Measurements from ENCODE around the gene PHTF2. TPM values are rescaled to one million over a fixed set of nuclear protein-coding genes. Genes with fewer than 3 reads are reported as not detected.

Gene PHTF2
- total RNA-seq, 1 experiment from 2014 or later = 20.3 TPM

DNA sequence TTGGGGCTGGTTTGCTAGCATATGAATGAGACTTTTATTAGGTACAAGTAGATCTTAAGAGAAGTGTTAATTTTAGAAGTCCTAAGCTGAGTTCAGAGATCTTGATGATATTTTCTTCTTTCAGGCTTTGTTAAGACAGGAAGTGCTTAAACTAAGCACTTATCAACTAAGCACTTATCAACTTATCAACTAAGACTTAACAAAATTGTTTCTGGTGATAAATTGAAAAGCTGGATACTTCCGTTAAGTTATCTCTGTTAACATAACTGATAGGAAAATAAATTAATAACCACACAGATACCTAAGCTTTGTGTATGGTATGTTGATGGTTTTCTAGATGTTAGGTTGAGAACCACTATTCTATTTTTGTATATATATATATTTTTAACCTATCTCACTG lies 113.7 kb downstream of the PHTF2 start:
- Mint-ChIP-seq H3K27me3 (ENCODE audit: unreplicated experiment) (no peaks in the 10 kb centered on the region), H3K4me1 (ENCODE audit: low read depth, unreplicated experiment) (peaks cover under 1% of the 10 kb centered on the region), H3K36me3 (ENCODE audit: insufficient read depth, unreplicated experiment) (no peaks in the 10 kb centered on the region), H3K4me3 (ENCODE audit: low read depth, unreplicated experiment) (no peak overlapping the region), H3K9me3 (ENCODE audit: low read depth, unreplicated experiment) (no peaks in the 10 kb centered on the region), H3K27ac (ENCODE audit: unreplicated experiment) (no peak overlapping the region)
- no TSS peak for BruUV-seq (replicated peaks)
- TF ChIP-seq, protein P1, sequence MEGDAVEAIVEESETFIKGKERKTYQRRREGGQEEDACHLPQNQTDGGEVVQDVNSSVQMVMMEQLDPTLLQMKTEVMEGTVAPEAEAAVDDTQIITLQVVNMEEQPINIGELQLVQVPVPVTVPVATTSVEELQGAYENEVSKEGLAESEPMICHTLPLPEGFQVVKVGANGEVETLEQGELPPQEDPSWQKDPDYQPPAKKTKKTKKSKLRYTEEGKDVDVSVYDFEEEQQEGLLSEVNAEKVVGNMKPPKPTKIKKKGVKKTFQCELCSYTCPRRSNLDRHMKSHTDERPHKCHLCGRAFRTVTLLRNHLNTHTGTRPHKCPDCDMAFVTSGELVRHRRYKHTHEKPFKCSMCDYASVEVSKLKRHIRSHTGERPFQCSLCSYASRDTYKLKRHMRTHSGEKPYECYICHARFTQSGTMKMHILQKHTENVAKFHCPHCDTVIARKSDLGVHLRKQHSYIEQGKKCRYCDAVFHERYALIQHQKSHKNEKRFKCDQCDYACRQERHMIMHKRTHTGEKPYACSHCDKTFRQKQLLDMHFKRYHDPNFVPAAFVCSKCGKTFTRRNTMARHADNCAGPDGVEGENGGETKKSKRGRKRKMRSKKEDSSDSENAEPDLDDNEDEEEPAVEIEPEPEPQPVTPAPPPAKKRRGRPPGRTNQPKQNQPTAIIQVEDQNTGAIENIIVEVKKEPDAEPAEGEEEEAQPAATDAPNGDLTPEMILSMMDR (IDR thresholded peaks at IDR 0.05; ENCODE audit: unreplicated experiment) = no peak
- DNase-seq = no peak
- CTCF ChIA-PET = no interaction called here
- intact Hi-C loops (cut with micrococcal nuclease; ENCODE audit: unreplicated experiment) = no loop called here

DNA sequence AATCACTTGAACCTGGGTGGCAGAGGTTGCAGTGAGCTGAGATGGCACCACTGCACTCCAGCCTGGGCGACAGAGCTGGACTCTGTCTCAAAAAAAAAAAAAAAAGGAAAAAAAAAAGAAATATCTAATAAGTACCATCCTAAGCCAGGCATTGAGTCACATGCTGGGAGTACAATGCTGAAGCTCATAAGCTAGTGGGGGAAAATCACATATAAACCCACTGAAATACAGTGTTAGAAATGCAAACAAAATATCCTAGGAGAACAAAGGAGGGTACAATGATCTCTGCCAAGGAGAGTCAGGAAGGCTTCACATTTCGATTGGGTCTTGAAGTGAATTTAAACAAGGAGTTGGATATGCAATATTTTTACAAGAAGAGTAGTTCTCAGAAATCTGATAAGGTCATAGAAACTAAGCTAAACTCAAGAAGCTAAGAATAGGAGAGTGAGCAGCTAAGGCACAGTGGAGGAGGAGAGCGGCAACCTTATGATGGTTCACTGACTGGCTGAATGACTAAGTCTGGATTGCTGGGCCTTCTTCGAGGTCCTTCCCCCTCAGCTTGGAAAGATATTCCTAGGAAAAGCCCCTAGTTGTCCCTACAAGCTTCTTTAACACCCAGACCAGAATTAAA lies 115.5 kb downstream of the PHTF2 start:
- Mint-ChIP-seq H3K4me1 (ENCODE audit: low read depth, unreplicated experiment) (peaks cover 8% of the 10 kb centered on the region), H3K4me3 (ENCODE audit: low read depth, unreplicated experiment) (no peak overlapping the region), H3K9me3 (ENCODE audit: low read depth, unreplicated experiment) (no peaks in the 10 kb centered on the region), H3K27ac (ENCODE audit: unreplicated experiment) (no peak overlapping the region), H3K27me3 (ENCODE audit: unreplicated experiment) (no peaks in the 10 kb centered on the region), H3K36me3 (ENCODE audit: insufficient read depth, unreplicated experiment) (no peaks in the 10 kb centered on the region)
- CTCF ChIA-PET = no interaction called here
- intact Hi-C loops (cut with micrococcal nuclease; ENCODE audit: unreplicated experiment) = no loop called here
- TF ChIP-seq, protein P1 (IDR thresholded peaks at IDR 0.05; ENCODE audit: unreplicated experiment) = no peak
- DNase-seq = no peak
- no TSS peak for BruUV-seq (replicated peaks)

DNA sequence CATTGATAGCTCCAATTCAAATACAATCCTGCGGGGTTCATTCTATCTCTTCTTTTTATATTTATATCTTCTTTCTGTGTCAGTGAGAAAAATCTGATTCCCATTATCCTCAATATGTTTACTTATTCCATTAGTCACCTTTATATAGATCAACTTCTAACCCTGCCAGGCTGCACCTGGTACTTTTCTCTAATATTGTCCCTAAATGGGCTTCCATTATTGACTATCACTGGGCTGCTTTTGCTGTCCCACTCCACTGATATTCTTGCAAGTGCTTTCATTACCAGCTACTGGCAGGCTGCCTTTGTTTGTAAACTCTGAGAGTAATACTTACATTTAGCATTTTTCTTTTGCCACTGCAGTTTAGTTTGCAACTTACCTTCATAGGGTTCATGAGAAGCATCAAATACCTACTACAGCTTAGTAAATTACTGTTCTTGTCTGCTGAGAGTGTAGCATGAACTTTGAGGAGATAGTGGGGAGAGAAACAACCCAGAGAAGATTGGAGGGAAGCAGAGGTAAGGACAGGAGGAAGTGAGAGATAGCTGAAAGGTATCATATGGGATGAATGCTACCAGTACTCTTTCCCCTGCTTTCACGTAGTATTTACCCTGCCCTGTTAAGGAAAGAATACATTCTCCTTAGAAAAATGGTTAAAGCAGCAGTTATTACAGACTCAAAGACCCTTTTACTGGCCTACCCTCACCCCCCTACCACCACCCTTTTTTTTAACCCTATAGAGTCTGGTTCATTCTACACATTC lies 119.1 kb downstream of the PHTF2 start:
- H3K9me3 Mint-ChIP-seq (ENCODE audit: low read depth, unreplicated experiment) = no peaks in the 10 kb centered on the region
- no peak overlapping the region for H3K4me3 Mint-ChIP-seq (ENCODE audit: low read depth, unreplicated experiment)
- H3K27me3 Mint-ChIP-seq (ENCODE audit: unreplicated experiment) = no peaks in the 10 kb centered on the region
- no TSS peak for BruUV-seq (replicated peaks)
- no peaks in the 10 kb centered on the region for H3K36me3 Mint-ChIP-seq (ENCODE audit: insufficient read depth, unreplicated experiment)
- no peak for DNase-seq
- no peak overlapping the region for H3K27ac Mint-ChIP-seq (ENCODE audit: unreplicated experiment)
- H3K4me1 Mint-ChIP-seq (ENCODE audit: low read depth, unreplicated experiment) = peaks cover 8% of the 10 kb centered on the region
- TF ChIP-seq, protein P1 (IDR thresholded peaks at IDR 0.05; ENCODE audit: unreplicated experiment) = no peak
- intact Hi-C loops (cut with micrococcal nuclease; ENCODE audit: unreplicated experiment) = no loop called here
- CTCF ChIA-PET = no interaction called here

DNA sequence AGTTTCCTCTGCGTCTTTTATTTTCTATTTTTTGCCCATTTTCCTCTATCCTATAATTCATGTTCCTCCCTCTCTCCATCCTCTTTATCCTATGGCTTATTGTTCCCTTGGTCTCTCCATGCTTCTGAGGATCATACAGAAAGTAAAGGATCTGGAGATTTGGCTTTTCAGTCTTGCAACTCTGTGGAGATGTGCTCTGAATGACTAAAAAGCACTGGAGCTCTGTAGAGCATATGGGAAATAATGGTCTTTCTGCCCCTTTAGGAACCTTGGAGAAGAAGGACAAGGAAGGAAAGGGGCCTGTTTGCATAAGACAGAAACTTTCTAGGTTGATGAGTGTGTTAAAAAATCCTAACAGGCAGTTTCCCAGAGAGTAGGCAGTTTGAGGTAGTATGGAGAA lies 120.1 kb downstream of the PHTF2 start:
- TF ChIP-seq, protein P1 (IDR thresholded peaks at IDR 0.05; ENCODE audit: unreplicated experiment) = no peak
- H3K27me3 Mint-ChIP-seq (ENCODE audit: unreplicated experiment) = no peaks in the 10 kb centered on the region
- CTCF ChIA-PET = interaction anchor here (0.6 kb wide), 1 partner anchor 22 kb away, joined by 4 read pairs; no protein-coding TSS in a partner anchor
- no TSS peak for BruUV-seq (replicated peaks)
- no peak for DNase-seq
- intact Hi-C loops (cut with micrococcal nuclease; ENCODE audit: unreplicated experiment) = no loop called here
- no peaks in the 10 kb centered on the region for H3K36me3 Mint-ChIP-seq (ENCODE audit: insufficient read depth, unreplicated experiment)
- H3K9me3 Mint-ChIP-seq (ENCODE audit: low read depth, unreplicated experiment) = no peaks in the 10 kb centered on the region
- peaks cover 8% of the 10 kb centered on the region for H3K4me1 Mint-ChIP-seq (ENCODE audit: low read depth, unreplicated experiment)
- H3K27ac Mint-ChIP-seq (ENCODE audit: unreplicated experiment) = no peak overlapping the region
- no peak overlapping the region for H3K4me3 Mint-ChIP-seq (ENCODE audit: low read depth, unreplicated experiment)
